B cell (primary cell): ENCODE data around the gene AAK1. TPM values are rescaled to one million over a fixed set of nuclear protein-coding genes. Genes with fewer than 3 reads are reported as not detected.
"Not testable (repeated sequence)": the region's sequence is repeated elsewhere in the genome, so short reads cannot be mapped to it uniquely, and the experiment has no call there.

ENCODE experiments used
- ATAC-seq: fragments of 200-7000 bp; cut with Tn5 transposase; one replicate; pipeline ENCODE4 v1.10.0; 2021; ENCODE audit warnings: low read depth, mild to moderate bottlenecking, moderate number of reproducible peaks, moderate library complexity
- CTCF ChIA-PET: fragments of 350-600 bp; sonication (Branson Sonifier 250); formaldehyde crosslinking; loops from one replicate; lab custom pipeline; 2021; ENCODE audit warnings: antibody characterized with exemption, inconsistent platforms; lab: Charles Lee
- POLR2A ChIA-PET: fragments of 350-600 bp; sonication (Branson Sonifier 250); formaldehyde crosslinking; loops from one replicate; lab custom pipeline; 2021; ENCODE audit warnings: antibody characterized with exemption; lab: Charles Lee
- DNase-seq: peaks from one replicate; pipeline ENCODE4 v3.0.0; 2013
- H2AFZ ChIP-seq: 2 replicates; pipeline ENCODE4 v1.6.1; 2012; ENCODE audit warnings: mild to moderate bottlenecking, low read depth, low read length; ENCODE audit not compliant: insufficient read depth, poor library complexity, severe bottlenecking
- H3K27ac ChIP-seq, 2 donors: 1 replicate in 1 of 2; 2 replicates in 1 of 2; pipeline ENCODE4 v1.5.1; 2012 to 2013; ENCODE audit warnings: low read length in 2 of 2, mild to moderate bottlenecking in 2 of 2, moderate library complexity in 1 of 2
- H3K27me3 ChIP-seq, 4 experiments: fragments of 200-600 bp in 1 of 4; sonication (generic) in 1 of 4; replicated peaks in 1 of 4; 1 replicate in 2 of 4; 2 replicates in 2 of 4; pipeline versions ENCODE4 v1.6.1 to v1.7.0; 2013 to 2016; ENCODE audit warnings: low read length in 3 of 4, mild to moderate bottlenecking in 2 of 4, mixed read lengths in 1 of 4, moderate library complexity in 1 of 4; ENCODE audit not compliant: insufficient read depth in 4 of 4, control insufficient read depth in 3 of 4; ENCODE audit errors: control extremely low read depth in 1 of 4
- H3K36me3 ChIP-seq, 2 experiments: replicated peaks in 1 of 2; 1 replicate in 1 of 2; 2 replicates in 1 of 2; pipeline versions ENCODE4 v1.6.1 to v1.7.1; 2013; ENCODE audit warnings: low read length in 1 of 2; ENCODE audit not compliant: insufficient read depth in 2 of 2, control insufficient read depth in 1 of 2; ENCODE audit errors: control extremely low read depth in 1 of 2, extremely low read depth in 1 of 2
- H3K4me1 ChIP-seq, 2 donors: fragments of 200-600 bp in 1 of 2; sonication (generic) in 1 of 2; 1 replicate in 1 of 2; 2 replicates in 1 of 2; pipeline versions ENCODE4 v1.5.1 to v1.6.1; 2013 to 2017; ENCODE audit warnings: low read length in 2 of 2; ENCODE audit not compliant: control insufficient read depth in 2 of 2, insufficient read depth in 2 of 2
- H3K4me2 ChIP-seq: replicated peaks from 2 replicates; pipeline ENCODE3; 2012; ENCODE audit warnings: mild to moderate bottlenecking, low read depth, low read length; ENCODE audit not compliant: poor library complexity, severe bottlenecking
- H3K4me3 ChIP-seq, 5 experiments: fragments of 200-600 bp in 1 of 5; sonication (generic) in 1 of 5; 1 replicate in 3 of 5; 2 replicates in 2 of 5; pipeline versions ENCODE4 v1.5.1 to v1.7.0; 2011 to 2016; ENCODE audit warnings: low read length in 4 of 5, mild to moderate bottlenecking in 4 of 5, low read depth in 2 of 5, control low read depth in 1 of 5, moderate library complexity in 1 of 5; ENCODE audit not compliant: insufficient read depth in 1 of 5; ENCODE audit errors: control extremely low read depth in 1 of 5, extremely low read depth in 1 of 5
- H3K79me2 ChIP-seq: fragments of 200-600 bp; sonication (generic); one replicate; pipeline ENCODE4 v1.6.0; 2016; ENCODE audit warnings: low read length; ENCODE audit not compliant: control insufficient read depth, insufficient read depth
- H3K9ac ChIP-seq: fragments of 200-600 bp; sonication (generic); 2 replicates; pipeline ENCODE4 v1.6.1; 2017; ENCODE audit warnings: mild to moderate bottlenecking, low read length, moderate library complexity
- H3K9me3 ChIP-seq, 3 donors: one replicate each; pipeline versions ENCODE4 v1.6.1 to v1.7.1; 2013; ENCODE audit warnings: low read length in 2 of 3; ENCODE audit not compliant: control insufficient read depth in 2 of 3, insufficient read depth in 1 of 3; ENCODE audit errors: control extremely low read depth in 1 of 3
- H4K20me1 ChIP-seq: 2 replicates; pipeline ENCODE4 v1.6.0; 2012; ENCODE audit warnings: mild to moderate bottlenecking, low read length; ENCODE audit not compliant: insufficient read depth, control insufficient read depth, poor library complexity, severe bottlenecking
- H3K27ac Mint-ChIP-seq: one replicate; pipeline ENCODE4 v1.8.0; 2021; ENCODE audit warnings: mixed read lengths
- H3K27me3 Mint-ChIP-seq: one replicate; pipeline ENCODE4 v1.8.0; 2021; ENCODE audit warnings: mixed read lengths
- H3K4me1 Mint-ChIP-seq: one replicate; pipeline ENCODE4 v1.8.0; 2021; ENCODE audit warnings: mixed read lengths
- H3K4me3 Mint-ChIP-seq: one replicate; pipeline ENCODE4 v1.8.0; 2021; ENCODE audit warnings: mixed read lengths
- H3K9me3 Mint-ChIP-seq: one replicate; pipeline ENCODE4 v1.8.0; 2022; ENCODE audit warnings: mixed read lengths; ENCODE audit not compliant: insufficient read depth
- EZH2 ChIP-seq: IDR thresholded peaks from 2 replicates; pipeline ENCODE4 v1.6.1; 2012; ENCODE audit warnings: borderline replicate concordance, low read depth, mild to moderate bottlenecking, moderate library complexity, low read length; ENCODE audit not compliant: insufficient read depth, poor library complexity, severe bottlenecking
- WGBS: methylation state at CpG from one replicate; pipeline ENCODE4 v1.1.5; 2013; ENCODE audit warnings: missing lambda C conversion rate; ENCODE audit not compliant: insufficient coverage; 5-methylcytosine and 5-hydroxymethylcytosine counted together
- intact Hi-C: fragments of 100-400 bp; cut with micrococcal nuclease; formaldehyde crosslinking; loops from one replicate; pipeline ENCODE4 v1.10.0; 2022
- polyA plus RNA-seq: library from polyadenylated mRNA; depleted of rRNA; stranded (reverse); fragments of >200 nt; gene quantifications from 2 replicates; pipeline ENCODE4 v1.2.3, GENCODE V29; 2012
- total RNA-seq, 2 donors: library from RNA; stranded (reverse); fragments of 120-200 nt in 1 of 2; gene quantifications; 1 replicate in 1 of 2; 2 replicates in 1 of 2; pipeline versions ENCODE4 v1.2.3 to v1.2.4, GENCODE V29; 2013 to 2022
- TF ChIP-seq, protein P1 (sequence below): fragments of 200-600 bp; IDR thresholded peaks from one replicate; pipeline ENCODE4 v1.8.0; 2022; ENCODE audit warnings: antibody characterized with exemption, mild to moderate bottlenecking

Gene AAK1
- total and polyA plus RNA-seq, 2 donors (not counting 1 experiment from before 2014, with no cell fraction given) = 2.4 to 7.2 TPM

- Histone ChIP-seq H3K9ac (no peak overlapping the region), H3K9me3 (no peaks in the 10 kb centered on the region), H3K79me2 (no peaks in the 10 kb centered on the region), H3K36me3 (no peaks in the 10 kb centered on the region), H3K27me3 (no peaks in the 10 kb centered on the region), H3K4me2 (no peak overlapping the region), H3K4me3 (no peak overlapping the region), H4K20me1 (no peaks in the 10 kb centered on the region), H3K27ac (no peak overlapping the region), H3K4me1 (no peaks in the 10 kb centered on the region), H2AFZ (no peak overlapping the region)
- peaks cover 2% of the 10 kb centered on the region for H3K4me1 Mint-ChIP-seq
- TF ChIP-seq, protein P1, sequence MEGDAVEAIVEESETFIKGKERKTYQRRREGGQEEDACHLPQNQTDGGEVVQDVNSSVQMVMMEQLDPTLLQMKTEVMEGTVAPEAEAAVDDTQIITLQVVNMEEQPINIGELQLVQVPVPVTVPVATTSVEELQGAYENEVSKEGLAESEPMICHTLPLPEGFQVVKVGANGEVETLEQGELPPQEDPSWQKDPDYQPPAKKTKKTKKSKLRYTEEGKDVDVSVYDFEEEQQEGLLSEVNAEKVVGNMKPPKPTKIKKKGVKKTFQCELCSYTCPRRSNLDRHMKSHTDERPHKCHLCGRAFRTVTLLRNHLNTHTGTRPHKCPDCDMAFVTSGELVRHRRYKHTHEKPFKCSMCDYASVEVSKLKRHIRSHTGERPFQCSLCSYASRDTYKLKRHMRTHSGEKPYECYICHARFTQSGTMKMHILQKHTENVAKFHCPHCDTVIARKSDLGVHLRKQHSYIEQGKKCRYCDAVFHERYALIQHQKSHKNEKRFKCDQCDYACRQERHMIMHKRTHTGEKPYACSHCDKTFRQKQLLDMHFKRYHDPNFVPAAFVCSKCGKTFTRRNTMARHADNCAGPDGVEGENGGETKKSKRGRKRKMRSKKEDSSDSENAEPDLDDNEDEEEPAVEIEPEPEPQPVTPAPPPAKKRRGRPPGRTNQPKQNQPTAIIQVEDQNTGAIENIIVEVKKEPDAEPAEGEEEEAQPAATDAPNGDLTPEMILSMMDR = no peak
- TF ChIP-seq EZH2 = no peak
- no peak overlapping the region for H3K4me3 Mint-ChIP-seq
- intact Hi-C loops = no loop called here
- H3K27ac Mint-ChIP-seq = no peak overlapping the region
- WGBS = 93% methylated on average over 5 of the region's 6 CpGs
- ChIA-PET CTCF (no interaction called here), POLR2A (no interaction called here)
- no peaks in the 10 kb centered on the region for H3K9me3 Mint-ChIP-seq
- DNase-seq (no peak), ATAC-seq (no peak)
- peaks cover 16% of the 10 kb centered on the region for H3K27me3 Mint-ChIP-seq
Measured at GRCh38 chr2:69450735-69451416, 192.7 kb downstream of the AAK1 start.

- H3K9me3 Mint-ChIP-seq = no peaks in the 10 kb centered on the region
- CTCF ChIA-PET = no interaction called here
Measured at GRCh38 chr2:69449906-69450305, 193.6 kb downstream of the AAK1 start.

DNA sequence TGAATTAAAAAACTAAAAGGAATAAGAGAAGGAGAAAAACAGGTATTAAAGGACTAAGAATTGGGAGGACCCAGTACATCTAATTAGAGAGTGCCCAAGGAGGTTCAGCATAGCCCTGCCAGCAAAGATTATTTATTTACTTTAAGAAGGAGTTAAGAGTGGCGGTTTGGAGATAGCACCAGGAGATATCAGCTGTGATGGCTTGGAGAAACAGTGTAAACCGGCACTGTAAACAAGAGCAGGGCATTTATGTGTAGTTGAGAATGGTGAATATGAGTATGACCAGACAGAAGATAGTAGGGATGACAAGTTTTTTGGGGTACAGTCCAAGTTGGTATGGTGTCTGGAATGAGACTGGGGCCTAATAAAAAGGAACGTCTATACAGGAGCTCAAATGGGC lies 199.9 kb downstream of the AAK1 start:
- H3K27ac ChIP-seq, H3K36me3 ChIP-seq, H3K27ac Mint-ChIP-seq, H3K9me3 Mint-ChIP-seq, DNase-seq, H4K20me1 ChIP-seq, H3K79me2 ChIP-seq, H3K4me2 ChIP-seq, H3K4me3 Mint-ChIP-seq, H3K4me1 ChIP-seq, H3K4me1 Mint-ChIP-seq, H2AFZ ChIP-seq, CTCF ChIA-PET, H3K4me3 ChIP-seq, ATAC-seq, intact Hi-C loops, POLR2A ChIA-PET, H3K9ac ChIP-seq, H3K9me3 ChIP-seq, H3K27me3 ChIP-seq: not testable (repeated sequence)
- peaks cover 12% of the 10 kb centered on the region for H3K27me3 Mint-ChIP-seq
- WGBS = 98% methylated on average over 3 of the region's 3 CpGs

More at GRCh38 chr2:69449906-69450305, 193.6 kb downstream of the AAK1 start:
- no peak for DNase-seq
- H4K20me1 ChIP-seq = no peaks in the 10 kb centered on the region
- WGBS = 100% methylated on average over 2 of the region's 5 CpGs
- H3K4me2 ChIP-seq = no peak overlapping the region
- POLR2A ChIA-PET = no interaction called here
- Mint-ChIP-seq H3K27me3 (peaks cover 12% of the 10 kb centered on the region), H3K4me3 (no peak overlapping the region), H3K4me1 (peaks cover 2% of the 10 kb centered on the region), H3K27ac (no peak overlapping the region)
- intact Hi-C loops = no loop called here
- H3K9ac ChIP-seq = no peak overlapping the region
- H3K36me3 ChIP-seq = no peaks in the 10 kb centered on the region
- H3K9me3 ChIP-seq = no peaks in the 10 kb centered on the region
- H3K27me3 ChIP-seq = no peaks in the 10 kb centered on the region
- no peak overlapping the region for H2AFZ ChIP-seq
- no peaks in the 10 kb centered on the region for H3K79me2 ChIP-seq
- no peak overlapping the region for H3K27ac ChIP-seq
- TF ChIP-seq, protein P1 = no peak
- no peak for TF ChIP-seq EZH2
- ATAC-seq = no peak
- H3K4me3 ChIP-seq = no peak overlapping the region
- H3K4me1 ChIP-seq = no peaks in the 10 kb centered on the region
